SK-N-SH (cell line): ENCODE measurements around the gene CADPS2. TPM values are rescaled to one million over a fixed set of nuclear protein-coding genes. Genes with fewer than 3 reads are reported as not detected.

Experiments
- CTCF ChIA-PET: fragments of 300-600, 350-600 bp; formaldehyde crosslinking; extraction: SDS; loops from one replicate; lab custom pipeline; 2021; lab: Yijun Ruan, JAX
- POLR2A ChIA-PET: fragments of 350-600 bp; sonication (Branson Sonifier 250); formaldehyde crosslinking; extraction: SDS; loops from one replicate; lab custom pipeline; 2020; ENCODE audit warnings: antibody characterized with exemption, inconsistent platforms; lab: Yijun Ruan, JAX
- DNase-seq: peaks from one replicate; pipeline ENCODE4 v3.0.0; 2012
- H2AFZ ChIP-seq: fragments of 200-600 bp; sonication (generic); 2 replicates; pipeline ENCODE4 v1.8.1; 2016; ENCODE audit warnings: antibody characterized with exemption, mild to moderate bottlenecking, low read depth
- H3F3A ChIP-seq: fragments of 200-600 bp; sonication (generic); replicated peaks from 2 replicates; pipeline ENCODE3; 2016; ENCODE audit warnings: antibody characterized with exemption, mild to moderate bottlenecking; ENCODE audit not compliant: insufficient read depth
- H3K27ac ChIP-seq, 2 experiments: fragments of 200-500 bp in 1 of 2; fragments of 200-600 bp in 1 of 2; sonication (Bioruptor generic) in 1 of 2; sonication (generic), shearing (Covaris generic) in 1 of 2; 2 replicates each; pipeline versions ENCODE4 v1.5.1 to v1.6.1; 2014 to 2016; ENCODE audit warnings: low read depth in 2 of 2, inconsistent platforms in 1 of 2, low read length in 1 of 2, mild to moderate bottlenecking in 1 of 2, mixed read lengths in 1 of 2
- H3K27me3 ChIP-seq: fragments of 200-600 bp; sonication (generic), shearing (Covaris generic); 2 replicates; pipeline ENCODE4 v1.6.1; 2016; ENCODE audit warnings: mixed run types; ENCODE audit not compliant: insufficient read depth
- H3K36me3 ChIP-seq, 2 experiments: fragments of 200-500 bp in 1 of 2; fragments of 200-600 bp in 1 of 2; sonication (Bioruptor generic) in 1 of 2; sonication (generic) in 1 of 2; replicated peaks in 1 of 2; 2 replicates each; pipeline versions ENCODE3 to v1.5.1; 2014 to 2016; ENCODE audit warnings: low read length in 1 of 2, mild to moderate bottlenecking in 1 of 2; ENCODE audit not compliant: insufficient read depth in 2 of 2, control insufficient read depth in 1 of 2
- H3K4me1 ChIP-seq, 2 experiments: fragments of 200-500 bp in 1 of 2; fragments of 200-600 bp in 1 of 2; sonication (Bioruptor generic) in 1 of 2; sonication (generic), shearing (Covaris generic) in 1 of 2; 2 replicates each; pipeline versions ENCODE4 v1.5.1 to v1.6.1; 2014 to 2016; ENCODE audit warnings: low read depth in 1 of 2, low read length in 1 of 2, mixed run types in 1 of 2; ENCODE audit not compliant: insufficient read depth in 2 of 2, control insufficient read depth in 1 of 2
- H3K4me2 ChIP-seq: fragments of 200-600 bp; sonication (generic), shearing (Covaris generic); 2 replicates; pipeline ENCODE4 v1.6.1; 2017; ENCODE audit warnings: mixed run types
- H3K4me3 ChIP-seq, 2 experiments: fragments of 200-500 bp in 1 of 2; fragments of 200-600 bp in 1 of 2; sonication (Bioruptor generic) in 1 of 2; sonication (generic), shearing (Covaris generic) in 1 of 2; 2 replicates each; pipeline versions ENCODE4 v1.5.1 to v1.8.1; 2014 to 2016; ENCODE audit warnings: low read depth in 2 of 2, inconsistent platforms in 1 of 2, low read length in 1 of 2, mild to moderate bottlenecking in 1 of 2, mixed read lengths in 1 of 2, moderate library complexity in 1 of 2
- H3K79me2 ChIP-seq: fragments of 200-600 bp; sonication (generic); 2 replicates; pipeline ENCODE4 v1.8.1; 2017; ENCODE audit warnings: mild to moderate bottlenecking; ENCODE audit not compliant: insufficient read depth
- H3K9ac ChIP-seq: fragments of 200-600 bp; sonication (generic); 2 replicates; pipeline ENCODE4 v1.6.1; 2017; ENCODE audit warnings: mixed run types
- H3K9me2 ChIP-seq: fragments of 200-600 bp; sonication (generic); 2 replicates; pipeline ENCODE4 v1.6.1; 2017; ENCODE audit warnings: mixed run types
- H3K9me3 ChIP-seq: fragments of 200-600 bp; sonication (generic); 2 replicates; pipeline ENCODE4 v1.6.1; 2017; ENCODE audit warnings: mixed run types, mild to moderate bottlenecking, moderate library complexity
- H4K20me1 ChIP-seq: fragments of 200-600 bp; sonication (generic); 2 replicates; pipeline ENCODE4 v1.6.1; 2017; ENCODE audit warnings: mild to moderate bottlenecking, mixed run types; ENCODE audit not compliant: insufficient read depth
- CHD2 ChIP-seq: fragments of 150-350 bp; IDR thresholded peaks from 2 replicates; pipeline ENCODE4 v1.6.1; 2018; ENCODE audit warnings: low read length; ENCODE audit not compliant: partially characterized antibody
- ELF1 ChIP-seq: IDR thresholded peaks from 2 replicates; pipeline ENCODE4 v1.4.0; 2012
- FOSL2 ChIP-seq: IDR thresholded peaks from 2 replicates; pipeline ENCODE4 v1.4.0; 2012; ENCODE audit warnings: low read depth, mild to moderate bottlenecking, moderate library complexity, borderline replicate concordance
- IRF3 ChIP-seq: fragments of 150-350 bp; IDR thresholded peaks from 2 replicates; pipeline ENCODE4 v1.6.1; 2016; ENCODE audit warnings: mild to moderate bottlenecking, low read depth, low read length
- JUND ChIP-seq: IDR thresholded peaks from 2 replicates; pipeline ENCODE4 v1.4.0; 2012
- MAX ChIP-seq: IDR thresholded peaks from 2 replicates; pipeline ENCODE4 v1.4.0; 2012; ENCODE audit warnings: low read depth
- MXI1 ChIP-seq: IDR thresholded peaks from 2 replicates; pipeline ENCODE4 v1.6.1; 2012; ENCODE audit warnings: mild to moderate bottlenecking, low read depth, low read length, improper control_type of control experiment
- NRF1 ChIP-seq: IDR thresholded peaks from 2 replicates; pipeline ENCODE4 v1.6.1; 2012; ENCODE audit warnings: low read depth, mild to moderate bottlenecking, low read length
- RAD21 ChIP-seq: IDR thresholded peaks from 2 replicates; pipeline ENCODE4 v1.6.1; 2012; ENCODE audit warnings: mild to moderate bottlenecking, low read length
- RCOR1 ChIP-seq: fragments of 150-350 bp; IDR thresholded peaks from 2 replicates; pipeline ENCODE4 v1.6.1; 2017; ENCODE audit warnings: antibody characterized with exemption, low read length
- SIN3A ChIP-seq: IDR thresholded peaks from 2 replicates; pipeline ENCODE4 v1.6.1; 2012; ENCODE audit warnings: low read depth, mild to moderate bottlenecking, low read length, moderate library complexity, borderline replicate concordance
- TAF1 ChIP-seq: IDR thresholded peaks from 2 replicates; pipeline ENCODE4 v1.6.1; 2012; ENCODE audit warnings: low read depth, mild to moderate bottlenecking, low read length, moderate library complexity, borderline replicate concordance
- TEAD4 ChIP-seq: IDR thresholded peaks from 2 replicates; pipeline ENCODE4 v1.4.0; 2012; ENCODE audit warnings: mild to moderate bottlenecking, borderline replicate concordance; ENCODE audit not compliant: insufficient read depth
- USF1 ChIP-seq: IDR thresholded peaks from 2 replicates; pipeline ENCODE4 v1.4.0; 2012; ENCODE audit warnings: low read depth, borderline replicate concordance
- USF2 ChIP-seq: fragments of 150-350 bp; IDR thresholded peaks from 2 replicates; pipeline ENCODE4 v1.6.1; 2017; ENCODE audit warnings: antibody characterized with exemption, low read length, low read depth, borderline replicate concordance
- YY1 ChIP-seq: IDR thresholded peaks from 2 replicates; pipeline ENCODE4 v1.4.0; 2012; ENCODE audit warnings: low read depth, mild to moderate bottlenecking
- WGBS: methylation state at CpG from one replicate; pipeline ENCODE4 v1.1.6; 2017; ENCODE audit warnings: low lambda C conversion rate; 5-methylcytosine and 5-hydroxymethylcytosine counted together
- polyA plus RNA-seq, 3 experiments: library from polyadenylated mRNA; depleted of rRNA; stranded (reverse); fragments of >200 nt; gene quantifications; 2 replicates each; pipeline ENCODE4 v1.2.3, GENCODE V29; 2012

Gene CADPS2
- polyA plus RNA-seq, 1 of the 3 experiments (the other 2 are of a cell fraction), result 0.05 TPM

- TF ChIP-seq NRF1, result no peak
- TF ChIP-seq CHD2, result no peak
- TF ChIP-seq JUND, result no peak
- no peak for TF ChIP-seq USF1
- TF ChIP-seq, all 33 proteins: peak for 0
These were observed 190.4 kb downstream of the CADPS2 start (continued) for GRCh38 chr7:122695816-122696215.

GRCh38 chr7:122694697-122695096 is 191.6 kb downstream of the CADPS2 start:
- H3K27me3 ChIP-seq, result no peaks in the 10 kb centered on the region
- CTCF ChIA-PET, result no interaction called here
- H3K9me3 ChIP-seq, result no peaks in the 10 kb centered on the region
- no peak for DNase-seq
- H3K4me2 ChIP-seq, result no peak overlapping the region
- TF ChIP-seq MXI1 (no peak), TEAD4 (no peak), TAF1 (no peak), MAX (no peak), FOSL2 (no peak), RCOR1 (no peak), SIN3A (no peak), ELF1 (no peak), CHD2 (no peak), RAD21 (no peak), USF2 (no peak), IRF3 (no peak), YY1 (no peak)
- TF ChIP-seq, all 33 proteins: peak for 0
- Histone ChIP-seq H3K79me2 (no peaks in the 10 kb centered on the region), H3F3A (no peaks in the 10 kb centered on the region), H4K20me1 (no peaks in the 10 kb centered on the region), H3K4me3 (no peak overlapping the region), H2AFZ (no peak overlapping the region), H3K36me3 (no peaks in the 10 kb centered on the region), H3K27ac (no peak overlapping the region), H3K9ac (no peak overlapping the region), H3K9me2 (no peaks in the 10 kb centered on the region), H3K4me1 (no peaks in the 10 kb centered on the region)
- POLR2A ChIA-PET, result no interaction called here
- 0% methylated on average over 2 of the region's 2 CpGs for WGBS
